Neural crest cell (in vitro differentiated cells): ENCODE results near the gene FOXN4. TPM values are rescaled to one million over a fixed set of nuclear protein-coding genes. Genes with fewer than 3 reads are reported as not detected.

Experiments
- DNase-seq: peaks from one replicate; pipeline ENCODE4 v3.0.0; 2021; ENCODE audit warnings: low read depth, mixed read lengths, low spot score
- H3K27ac Mint-ChIP-seq: one replicate; pipeline ENCODE4 v1.8.0; 2021; ENCODE audit warnings: mild to moderate bottlenecking, mixed read lengths; ENCODE audit not compliant: unreplicated experiment
- H3K27me3 Mint-ChIP-seq: 2 replicates; pipeline ENCODE4 v1.8.0; 2021; ENCODE audit warnings: low read depth, mild to moderate bottlenecking, mixed read lengths
- H3K36me3 Mint-ChIP-seq: 2 replicates; pipeline ENCODE4 v1.8.0; 2021; ENCODE audit warnings: low read depth, mild to moderate bottlenecking, mixed read lengths
- H3K4me1 Mint-ChIP-seq: 2 replicates; pipeline ENCODE4 v1.8.0; 2021; ENCODE audit warnings: mixed read lengths
- H3K4me3 Mint-ChIP-seq: one replicate; pipeline ENCODE4 v1.8.0; 2021; ENCODE audit warnings: mild to moderate bottlenecking, mixed read lengths
- H3K9me3 Mint-ChIP-seq: 2 replicates; pipeline ENCODE4 v1.8.0; 2021; ENCODE audit warnings: mixed read lengths
- CTCF ChIP-seq: fragments of 200-600 bp; sonication (generic); conservative IDR thresholded peaks from 2 replicates; pipeline ENCODE4 v1.5.0; 2021; ENCODE audit warnings: antibody characterized with exemption, mild to moderate bottlenecking
- total RNA-seq: library from RNA; stranded (reverse); gene quantifications from 2 replicates; pipeline ENCODE4 v1.2.1, GENCODE V29; 2021

Gene FOXN4
- total RNA-seq, 1 donor from 2014 or later, result 1.7 TPM

DNA sequence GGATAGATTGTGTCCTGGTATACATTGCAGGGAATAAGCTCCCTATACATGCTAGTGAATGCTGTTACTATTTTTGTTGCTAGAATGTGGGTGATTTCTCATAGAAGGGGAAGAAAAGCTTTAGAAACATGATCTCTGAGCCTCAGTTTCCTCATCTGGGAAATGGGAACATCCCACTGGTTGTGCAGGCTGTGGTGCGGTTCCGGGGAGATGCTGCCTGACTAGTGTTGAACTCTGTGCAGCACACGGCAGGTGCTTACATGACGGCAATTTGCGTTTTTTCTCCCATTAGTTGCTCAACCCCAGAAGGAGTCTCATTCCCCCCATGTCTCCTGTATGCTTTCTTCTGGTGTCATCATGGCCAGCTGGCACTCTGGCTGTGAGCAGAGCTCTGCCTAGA, 32.9 kb downstream of the FOXN4 start:
- H3K27ac Mint-ChIP-seq, result no peak overlapping the region

DNA sequence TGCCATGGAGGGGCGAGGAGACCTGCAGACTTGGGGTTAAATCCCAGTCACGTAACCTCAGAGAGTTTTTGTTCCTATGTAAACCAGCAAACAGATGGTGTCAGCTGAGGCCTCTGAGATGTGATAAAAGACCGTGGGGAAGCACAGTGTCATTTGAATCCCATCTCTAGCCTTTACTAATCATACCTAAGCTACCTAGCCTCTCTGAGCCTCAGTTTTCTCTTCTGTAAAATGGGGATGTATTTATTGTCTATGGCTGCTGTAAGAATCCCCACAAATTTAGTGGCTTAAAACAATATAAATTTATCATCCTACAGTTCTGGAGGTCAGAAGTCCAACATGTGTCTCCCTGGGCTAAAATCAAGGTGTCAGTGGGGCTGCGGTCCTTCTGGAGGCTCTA, 33.9 kb downstream of the FOXN4 start:
- Mint-ChIP-seq H3K36me3 (peaks cover 3% of the 10 kb centered on the region), H3K27me3 (peaks cover 21% of the 10 kb centered on the region), H3K4me1 (peaks cover 4% of the 10 kb centered on the region), H3K9me3 (no peaks in the 10 kb centered on the region), H3K4me3 (no peak overlapping the region), H3K27ac (no peak overlapping the region)
- no peak for DNase-seq
- TF ChIP-seq CTCF, result no peak

More for the DNA sequence above, 32.9 kb downstream of the FOXN4 start:
- no peak for DNase-seq
- H3K9me3 Mint-ChIP-seq, result no peaks in the 10 kb centered on the region
- H3K4me3 Mint-ChIP-seq, result no peak overlapping the region
- H3K27me3 Mint-ChIP-seq, result peaks cover 20% of the 10 kb centered on the region
- H3K36me3 Mint-ChIP-seq, result no peaks in the 10 kb centered on the region
- H3K4me1 Mint-ChIP-seq, result peaks cover 4% of the 10 kb centered on the region
- TF ChIP-seq CTCF, result no peak

DNA sequence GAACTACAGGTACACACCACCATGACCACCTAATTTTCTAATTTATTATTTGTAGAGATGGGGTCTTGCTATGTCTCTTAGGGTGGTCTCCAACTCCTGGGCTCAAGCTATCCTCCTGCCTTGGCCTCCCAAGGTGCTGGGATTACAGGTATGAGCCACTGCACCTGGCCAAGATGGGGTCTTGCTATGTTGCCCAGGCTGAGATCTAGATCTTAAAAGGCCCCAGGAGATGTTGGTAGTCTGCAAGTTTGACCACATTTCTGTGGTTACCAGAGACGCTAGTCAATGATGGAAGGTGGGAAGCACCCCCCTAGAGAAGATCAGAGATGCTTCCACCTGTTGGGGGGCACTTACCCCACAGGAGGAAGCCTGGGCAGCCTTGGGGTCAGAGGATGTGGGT, 34.7 kb downstream of the FOXN4 start:
- no peaks in the 10 kb centered on the region for H3K9me3 Mint-ChIP-seq
- no peak overlapping the region for H3K4me3 Mint-ChIP-seq
- H3K27me3 Mint-ChIP-seq, result peaks cover 21% of the 10 kb centered on the region
- peaks cover 4% of the 10 kb centered on the region for H3K4me1 Mint-ChIP-seq
- TF ChIP-seq CTCF, result no peak
- no peak overlapping the region for H3K27ac Mint-ChIP-seq
- no peak for DNase-seq
- peaks cover 3% of the 10 kb centered on the region for H3K36me3 Mint-ChIP-seq

- Mint-ChIP-seq H3K4me1 (peaks cover 1% of the 10 kb centered on the region), H3K36me3 (peaks cover 3% of the 10 kb centered on the region), H3K4me3 (no peak overlapping the region), H3K27me3 (peaks cover 21% of the 10 kb centered on the region), H3K9me3 (no peaks in the 10 kb centered on the region), H3K27ac (no peak overlapping the region)
- no peak for TF ChIP-seq CTCF
- no peak for DNase-seq
Observed at GRCh38 chr12:109273354-109273753, 35.7 kb downstream of the FOXN4 start.

- DNase-seq, result no peak
- no peak overlapping the region for H3K27ac Mint-ChIP-seq
- no peak overlapping the region for H3K4me3 Mint-ChIP-seq
- peaks cover 21% of the 10 kb centered on the region for H3K27me3 Mint-ChIP-seq
- no peak for TF ChIP-seq CTCF
- H3K36me3 Mint-ChIP-seq, result peaks cover 3% of the 10 kb centered on the region
- no peaks in the 10 kb centered on the region for H3K4me1 Mint-ChIP-seq
- H3K9me3 Mint-ChIP-seq, result no peaks in the 10 kb centered on the region
Observed at GRCh38 chr12:109271418-109271817, 37.7 kb downstream of the FOXN4 start.

DNA sequence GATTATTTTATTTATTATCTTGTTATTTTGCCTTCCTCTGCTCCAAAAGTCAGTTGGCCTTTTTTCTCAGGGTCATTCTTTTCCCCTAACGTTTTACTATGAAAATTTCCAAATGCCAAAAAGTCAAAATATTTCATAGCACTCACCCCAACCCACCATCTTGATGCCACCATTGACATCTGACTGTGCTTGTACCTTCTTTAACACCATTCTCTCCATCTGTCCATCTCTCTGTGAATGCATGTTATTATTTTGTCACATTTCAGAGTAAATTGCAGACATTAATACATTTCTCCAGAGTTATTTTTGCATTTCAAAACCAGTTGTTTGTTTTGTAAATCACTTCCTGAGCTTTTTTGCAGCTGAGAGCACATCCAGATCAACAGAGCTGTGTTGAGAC, 38.6 kb downstream of the FOXN4 start:
- no peak overlapping the region for H3K4me3 Mint-ChIP-seq
- H3K9me3 Mint-ChIP-seq, result no peaks in the 10 kb centered on the region
- no peak for TF ChIP-seq CTCF
- H3K27ac Mint-ChIP-seq, result no peak overlapping the region
- no peaks in the 10 kb centered on the region for H3K4me1 Mint-ChIP-seq
- peaks cover 20% of the 10 kb centered on the region for H3K27me3 Mint-ChIP-seq
- DNase-seq, result no peak
- peaks cover 3% of the 10 kb centered on the region for H3K36me3 Mint-ChIP-seq
